ENCODE data around the gene SCAF11. TPM values are rescaled to one million over a fixed set of nuclear protein-coding genes. Genes with fewer than 3 reads are reported as not detected.

Gene SCAF11
- total RNA-seq, 2 experiments from 2014 or later, result 131 to 134 TPM

- ChIA-PET CTCF (no interaction called here), POLR2A (no interaction called here)
- no peak for DNase-seq
- Mint-ChIP-seq H3K36me3 (ENCODE audit: low read depth) (peaks cover 54% of the 10 kb centered on the region), H3K4me3 (no peak overlapping the region), H3K4me1 (ENCODE audit: low read depth) (peaks cover 42% of the 10 kb centered on the region), H3K27ac (no peak overlapping the region), H3K9me3 (ENCODE audit: insufficient read depth) (peaks cover 5% of the 10 kb centered on the region), H3K27me3 (ENCODE audit: low read depth) (no peaks in the 10 kb centered on the region)
- no peak for ATAC-seq
These were observed 12.3 kb downstream of the SCAF11 start for GRCh38 chr12:45978108-45978507.

- POLR2A ChIA-PET, result no interaction called here
- Mint-ChIP-seq H3K27ac (no peak overlapping the region), H3K27me3 (ENCODE audit: low read depth) (no peaks in the 10 kb centered on the region)
These were observed 12.8 kb downstream of the SCAF11 start for GRCh38 chr12:45977620-45978019.

GRCh38 chr12:45975506-45975905 lies 14.9 kb downstream of the SCAF11 start:
- H3K9me3 Mint-ChIP-seq (ENCODE audit: insufficient read depth), result peaks cover 7% of the 10 kb centered on the region
- CTCF ChIA-PET, result interaction anchor here (2.2 kb wide), 1 partner anchor 10 kb away, joined by 7 read pairs; no protein-coding TSS in a partner anchor
- ATAC-seq (no peak), DNase-seq (no peak)
- H3K4me1 Mint-ChIP-seq (ENCODE audit: low read depth), result peaks cover 48% of the 10 kb centered on the region
- peaks cover 57% of the 10 kb centered on the region for H3K36me3 Mint-ChIP-seq (ENCODE audit: low read depth)
- H3K27ac Mint-ChIP-seq, result no peak overlapping the region
- no peaks in the 10 kb centered on the region for H3K27me3 Mint-ChIP-seq (ENCODE audit: low read depth)
- POLR2A ChIA-PET, result interaction anchor here (0.5 to 1.1 kb wide), 2 partner anchors 14 to 246 kb away, joined by 3 to 4 read pairs; no protein-coding TSS in a partner anchor
- H3K4me3 Mint-ChIP-seq, result no peak overlapping the region

More at GRCh38 chr12:45977620-45978019, 12.8 kb downstream of the SCAF11 start:
- Mint-ChIP-seq H3K4me1 (ENCODE audit: low read depth) (peaks cover 43% of the 10 kb centered on the region), H3K9me3 (ENCODE audit: insufficient read depth) (peaks cover 7% of the 10 kb centered on the region), H3K4me3 (no peak overlapping the region), H3K36me3 (ENCODE audit: low read depth) (peaks cover 52% of the 10 kb centered on the region)
- no peak for DNase-seq
- CTCF ChIA-PET, result no interaction called here
- no peak for ATAC-seq

- H3K27ac Mint-ChIP-seq, result no peak overlapping the region
- peaks cover 60% of the 10 kb centered on the region for H3K36me3 Mint-ChIP-seq (ENCODE audit: low read depth)
- no peak for DNase-seq
- peaks cover 52% of the 10 kb centered on the region for H3K4me1 Mint-ChIP-seq (ENCODE audit: low read depth)
- POLR2A ChIA-PET, result interaction anchor here (0.5 to 1.1 kb wide), 2 partner anchors 15 to 247 kb away, joined by 3 to 4 read pairs; no protein-coding TSS in a partner anchor
- no peak overlapping the region for H3K4me3 Mint-ChIP-seq
- no peak for ATAC-seq
- CTCF ChIA-PET, result interaction anchor here (2.2 kb wide), 1 partner anchor 11 kb away, joined by 7 read pairs; no protein-coding TSS in a partner anchor
- peaks cover 7% of the 10 kb centered on the region for H3K9me3 Mint-ChIP-seq (ENCODE audit: insufficient read depth)
- H3K27me3 Mint-ChIP-seq (ENCODE audit: low read depth), result no peaks in the 10 kb centered on the region
These were observed 15.5 kb downstream of the SCAF11 start for GRCh38 chr12:45974883-45975282.

GRCh38 chr12:45974171-45974719 lies 16.1 kb downstream of the SCAF11 start:
- ChIA-PET POLR2A (interaction anchor here (1.1 kb wide), 1 partner anchor 16 kb away, joined by 3 read pairs; no protein-coding TSS in a partner anchor), CTCF (no interaction called here)
- DNase-seq, result no peak
- H3K27me3 Mint-ChIP-seq (ENCODE audit: low read depth), result no peaks in the 10 kb centered on the region
- H3K9me3 Mint-ChIP-seq (ENCODE audit: insufficient read depth), result peaks cover 7% of the 10 kb centered on the region
- ATAC-seq, result no peak
- H3K4me1 Mint-ChIP-seq (ENCODE audit: low read depth), result peaks cover 52% of the 10 kb centered on the region
- H3K27ac Mint-ChIP-seq, result no peak overlapping the region
- no peak overlapping the region for H3K4me3 Mint-ChIP-seq
- H3K36me3 Mint-ChIP-seq (ENCODE audit: low read depth), result peaks cover 61% of the 10 kb centered on the region

- no peak for DNase-seq
- peaks cover 60% of the 10 kb centered on the region for H3K36me3 Mint-ChIP-seq (ENCODE audit: low read depth)
- H3K4me1 Mint-ChIP-seq (ENCODE audit: low read depth), result peaks cover 52% of the 10 kb centered on the region
- H3K4me3 Mint-ChIP-seq, result no peak overlapping the region
- no peak for ATAC-seq
- POLR2A ChIA-PET, result no interaction called here
- H3K27ac Mint-ChIP-seq, result no peak overlapping the region
- H3K27me3 Mint-ChIP-seq (ENCODE audit: low read depth), result no peaks in the 10 kb centered on the region
- CTCF ChIA-PET, result no interaction called here
- peaks cover 7% of the 10 kb centered on the region for H3K9me3 Mint-ChIP-seq (ENCODE audit: insufficient read depth)
These were observed 16.8 kb downstream of the SCAF11 start for GRCh38 chr12:45973526-45973925.

GRCh38 chr12:45970391-45970790 lies 20.0 kb downstream of the SCAF11 start:
- ChIA-PET POLR2A (no interaction called here), CTCF (no interaction called here)
- Mint-ChIP-seq H3K27me3 (ENCODE audit: low read depth) (no peaks in the 10 kb centered on the region), H3K36me3 (ENCODE audit: low read depth) (peaks cover 54% of the 10 kb centered on the region), H3K9me3 (ENCODE audit: insufficient read depth) (peaks cover 7% of the 10 kb centered on the region), H3K4me1 (ENCODE audit: low read depth) (peaks cover 43% of the 10 kb centered on the region), H3K4me3 (no peak overlapping the region), H3K27ac (peak overlapping the region; percentile 15)
- DNase-seq (no peak), ATAC-seq (no peak)

GRCh38 chr12:45969084-45969483 lies 21.3 kb downstream of the SCAF11 start:
- H3K4me1 Mint-ChIP-seq (ENCODE audit: low read depth), result peaks cover 37% of the 10 kb centered on the region
- no peak overlapping the region for H3K27ac Mint-ChIP-seq
- ChIA-PET POLR2A (interaction anchor here (1.2 kb wide), 1 partner anchor 20 kb away, joined by 3 read pairs; no protein-coding TSS in a partner anchor), CTCF (interaction anchor here (0.6 kb wide), 1 partner anchor 38 kb away, joined by 3 read pairs; no protein-coding TSS in a partner anchor)
- ATAC-seq (no peak), DNase-seq (no peak)
- no peaks in the 10 kb centered on the region for H3K27me3 Mint-ChIP-seq (ENCODE audit: low read depth)
- peaks cover 8% of the 10 kb centered on the region for H3K9me3 Mint-ChIP-seq (ENCODE audit: insufficient read depth)
- H3K4me3 Mint-ChIP-seq, result no peak overlapping the region
- peaks cover 54% of the 10 kb centered on the region for H3K36me3 Mint-ChIP-seq (ENCODE audit: low read depth)

GRCh38 chr12:45966486-45966885 lies 23.9 kb downstream of the SCAF11 start:
- Mint-ChIP-seq H3K27me3 (ENCODE audit: low read depth) (no peaks in the 10 kb centered on the region), H3K9me3 (ENCODE audit: insufficient read depth) (peaks cover 12% of the 10 kb centered on the region), H3K4me1 (ENCODE audit: low read depth) (peaks cover 29% of the 10 kb centered on the region), H3K4me3 (no peak overlapping the region), H3K27ac (no peak overlapping the region), H3K36me3 (ENCODE audit: low read depth) (peaks cover 56% of the 10 kb centered on the region)
- ATAC-seq, result no peak
- no peak for DNase-seq
- ChIA-PET CTCF (no interaction called here), POLR2A (no interaction called here)

- CTCF ChIA-PET, result no interaction called here
- H3K36me3 Mint-ChIP-seq (ENCODE audit: low read depth), result peaks cover 50% of the 10 kb centered on the region
- DNase-seq (no peak), ATAC-seq (no peak)
- POLR2A ChIA-PET, result no interaction called here
- peaks cover 12% of the 10 kb centered on the region for H3K9me3 Mint-ChIP-seq (ENCODE audit: insufficient read depth)
- no peak overlapping the region for H3K27ac Mint-ChIP-seq
- peaks cover 10% of the 10 kb centered on the region for H3K4me1 Mint-ChIP-seq (ENCODE audit: low read depth)
- no peaks in the 10 kb centered on the region for H3K27me3 Mint-ChIP-seq (ENCODE audit: low read depth)
- no peak overlapping the region for H3K4me3 Mint-ChIP-seq
These were observed 27.6 kb downstream of the SCAF11 start for GRCh38 chr12:45962553-45963325.

GRCh38 chr12:45959728-45960127 lies 30.6 kb downstream of the SCAF11 start:
- Mint-ChIP-seq H3K4me3 (no peak overlapping the region), H3K9me3 (ENCODE audit: insufficient read depth) (peaks cover 12% of the 10 kb centered on the region), H3K36me3 (ENCODE audit: low read depth) (peaks cover 45% of the 10 kb centered on the region), H3K4me1 (ENCODE audit: low read depth) (peaks cover 4% of the 10 kb centered on the region), H3K27me3 (ENCODE audit: low read depth) (no peaks in the 10 kb centered on the region), H3K27ac (no peak overlapping the region)
- ChIA-PET POLR2A (no interaction called here), CTCF (interaction anchor here (1.2 kb wide), 1 partner anchor 197 kb away, joined by 3 read pairs; no protein-coding TSS in a partner anchor)
- DNase-seq (no peak), ATAC-seq (no peak)

GRCh38 chr12:45959025-45959424 lies 31.3 kb downstream of the SCAF11 start:
- H3K27ac Mint-ChIP-seq, result no peak overlapping the region
- ChIA-PET POLR2A (no interaction called here), CTCF (interaction anchor here (1.2 kb wide), 1 partner anchor 196 kb away, joined by 3 read pairs; no protein-coding TSS in a partner anchor)
- no peaks in the 10 kb centered on the region for H3K27me3 Mint-ChIP-seq (ENCODE audit: low read depth)
- no peak for DNase-seq
- peaks cover 10% of the 10 kb centered on the region for H3K9me3 Mint-ChIP-seq (ENCODE audit: insufficient read depth)
- H3K36me3 Mint-ChIP-seq (ENCODE audit: low read depth), result peaks cover 40% of the 10 kb centered on the region
- H3K4me3 Mint-ChIP-seq, result no peak overlapping the region
- ATAC-seq, result no peak
- H3K4me1 Mint-ChIP-seq (ENCODE audit: low read depth), result peaks cover 4% of the 10 kb centered on the region
